Erythroblast (primary cell): ENCODE results near the gene ROM1.

Experiments used
- GATA1 ChIP-seq: IDR thresholded peaks from 2 replicates; pipeline ENCODE4 v1.6.1; 2011; ENCODE audit warnings: low read depth, mild to moderate bottlenecking, control low read depth, low read length, moderate library complexity
- POLR2A ChIP-seq: IDR thresholded peaks from 2 replicates; pipeline ENCODE4 v1.6.1; 2011; ENCODE audit warnings: mild to moderate bottlenecking, low read length

GRCh38 chr11:62646825-62647608 lies 34.0 kb downstream of the ROM1 start:
- TF ChIP-seq POLR2A (no peak), GATA1 (no peak)
